DND-41 (cell line): ENCODE measurements around the gene CPT1C.

Experiments used
- ATAC-seq: fragments of 200-7000 bp; cut with Tn5 transposase; 3 replicates; pipeline ENCODE4 v1.9.1; 2021; ENCODE audit warnings: low read depth; ENCODE audit not compliant: insufficient read depth
- DNase-seq: peaks from one replicate; pipeline ENCODE4 v3.0.0-alpha.2; 2020
- H2AFZ ChIP-seq: 2 replicates; pipeline ENCODE4 v1.6.0; 2012; ENCODE audit warnings: low read depth, low read length
- H3K27ac ChIP-seq: 2 replicates; pipeline ENCODE4 v1.5.1; 2012; ENCODE audit warnings: low read length, inconsistent platforms
- H3K27me3 ChIP-seq: fragments of 200-600 bp; sonication (generic); 2 replicates; pipeline ENCODE4 v1.6.0; 2012; ENCODE audit warnings: low read length, mild to moderate bottlenecking, inconsistent platforms; ENCODE audit not compliant: insufficient read depth, poor library complexity
- H3K36me3 ChIP-seq: 2 replicates; pipeline ENCODE4 v1.5.1; 2012; ENCODE audit warnings: low read length, inconsistent platforms; ENCODE audit not compliant: insufficient read depth
- H3K4me1 ChIP-seq: 2 replicates; pipeline ENCODE4 v1.5.1; 2012; ENCODE audit warnings: mild to moderate bottlenecking, low read length; ENCODE audit not compliant: insufficient read depth
- H3K4me2 ChIP-seq: 2 replicates; pipeline ENCODE4 v1.6.0; 2012; ENCODE audit warnings: mild to moderate bottlenecking, moderate library complexity, low read length, inconsistent platforms; ENCODE audit not compliant: insufficient read depth
- H3K4me3 ChIP-seq, 2 experiments: fragments of 200-600 bp in 1 of 2; shearing (Covaris generic) in 1 of 2; 2 replicates each; pipeline ENCODE4 v1.5.1; 2012 to 2016; ENCODE audit warnings: inconsistent platforms in 2 of 2, low read length in 2 of 2, mild to moderate bottlenecking in 2 of 2, low read depth in 1 of 2, moderate library complexity in 1 of 2
- H3K79me2 ChIP-seq: 2 replicates; pipeline ENCODE4 v1.6.0; 2012; ENCODE audit warnings: low read length, inconsistent platforms; ENCODE audit not compliant: insufficient read depth
- H3K9ac ChIP-seq: 2 replicates; pipeline ENCODE4 v1.6.0; 2012; ENCODE audit warnings: low read depth, mild to moderate bottlenecking, inconsistent platforms, low read length, moderate library complexity
- H3K9me3 ChIP-seq: 2 replicates; pipeline ENCODE4 v1.5.1; 2012; ENCODE audit warnings: low read length, moderate library complexity, mild to moderate bottlenecking, inconsistent platforms; ENCODE audit not compliant: insufficient read depth, severe bottlenecking
- H4K20me1 ChIP-seq: 2 replicates; pipeline ENCODE4 v1.6.0; 2012; ENCODE audit warnings: low read length; ENCODE audit not compliant: insufficient read depth
- CTCF ChIP-seq: IDR thresholded peaks from 2 replicates; pipeline ENCODE4 v1.5.1; 2012; ENCODE audit warnings: borderline replicate concordance, low read length, moderate library complexity, mild to moderate bottlenecking; ENCODE audit not compliant: poor library complexity, severe bottlenecking; ENCODE audit errors: extremely low read depth
- EZH2 ChIP-seq: IDR thresholded peaks from 3 replicates; pipeline ENCODE4 v1.6.1; 2012; ENCODE audit warnings: borderline replicate concordance, low read depth, mild to moderate bottlenecking, moderate library complexity, low read length, inconsistent platforms; ENCODE audit not compliant: severe bottlenecking

The CPT1C gene

GRCh38 chr19:49761625-49762311, 70.9 kb downstream of the CPT1C start:
- ATAC-seq = no peak
- H3K9ac ChIP-seq = no peak overlapping the region
- peak overlapping the region; percentile 36 for H2AFZ ChIP-seq
- no peaks in the 10 kb centered on the region for H3K36me3 ChIP-seq
- H3K4me2 ChIP-seq = no peak overlapping the region
- H3K79me2 ChIP-seq = no peaks in the 10 kb centered on the region
- no peak for TF ChIP-seq EZH2
- no peak for TF ChIP-seq CTCF
- H3K9me3 ChIP-seq = no peaks in the 10 kb centered on the region
- H3K4me1 ChIP-seq = peaks cover 11% of the 10 kb centered on the region
- no peak for DNase-seq
- no peak overlapping the region for H3K4me3 ChIP-seq
- H3K27me3 ChIP-seq = no peaks in the 10 kb centered on the region
- H4K20me1 ChIP-seq = no peaks in the 10 kb centered on the region
- no peak overlapping the region for H3K27ac ChIP-seq

DNA sequence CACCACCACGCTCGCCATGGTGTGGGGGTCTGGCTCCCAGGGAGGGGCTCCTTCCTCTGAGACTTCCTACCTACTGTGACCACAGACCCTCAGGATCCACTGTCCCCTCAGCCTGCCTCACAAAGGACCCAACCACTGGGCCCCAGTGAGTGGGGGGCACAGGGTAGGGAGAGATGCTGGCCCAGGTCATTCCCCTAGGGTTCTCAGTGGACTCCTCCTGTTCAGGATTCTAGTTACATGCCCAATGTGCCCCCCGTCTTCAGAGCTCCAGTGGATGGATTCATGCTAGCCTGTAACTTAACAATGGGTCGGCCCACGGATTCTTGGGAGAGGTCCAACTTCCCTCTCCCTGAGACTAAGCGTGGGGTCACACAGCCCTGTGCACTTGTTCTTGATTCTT, 72.3 kb downstream of the CPT1C start, which contains the start of gene TSKS:
Gene TSKS, minus strand, starts transcription at position 77 of the 400 bp plus-strand sequence. Its CDS starts 59 bp downstream, at position 18.
- no peak within 1 kb of the TSS for H3K9ac ChIP-seq
- no peaks in the 10 kb centered on the region for H3K36me3 ChIP-seq
- no peaks in the 10 kb centered on the region for H3K9me3 ChIP-seq
- ATAC-seq (no peak), DNase-seq (no peak)
- no peak within 1 kb of the TSS for H3K4me2 ChIP-seq
- no peak within 1 kb of the TSS for H2AFZ ChIP-seq
- peaks cover 20% of the 10 kb centered on the region for H3K4me1 ChIP-seq
- peaks cover 14% of the 10 kb centered on the region for H3K79me2 ChIP-seq
- H3K4me3 ChIP-seq = no peak within 1 kb of the TSS
- H4K20me1 ChIP-seq = peaks cover 10% of the 10 kb centered on the region; the same call in 1 of the 2 replicates
- H3K27ac ChIP-seq = no peak within 1 kb of the TSS
- TF ChIP-seq CTCF (no peak), EZH2 (no peak)
- H3K27me3 ChIP-seq = no peaks in the 10 kb centered on the region
